HG02852 (cell line): ENCODE measurements around the gene VEPH1.

Experiments used
- ATAC-seq: cut with Tn5 transposase; IDR thresholded peaks from one replicate; pipeline ENCODE4 v1.9.1; 2021; ENCODE audit warnings: mild to moderate bottlenecking, moderate library complexity; ENCODE audit not compliant: unreplicated experiment

VEPH1 gene

GRCh38 chr3:157232141-157232540 lies 271.1 kb downstream of the VEPH1 start:
- ATAC-seq: no peak

- ATAC-seq: no peak
Measured at GRCh38 chr3:157231071-157231470, 272.1 kb downstream of the VEPH1 start.

- peak; percentile 75 for ATAC-seq
Measured at GRCh38 chr3:157226173-157226847, 276.9 kb downstream of the VEPH1 start.

GRCh38 chr3:157225001-157225400 lies 278.2 kb downstream of the VEPH1 start:
- no peak for ATAC-seq

GRCh38 chr3:157220883-157221282 lies 282.3 kb downstream of the VEPH1 start:
- ATAC-seq: no peak

- ATAC-seq: no peak
Measured at GRCh38 chr3:157220211-157220610, 283.0 kb downstream of the VEPH1 start.

- ATAC-seq: no peak
Measured at GRCh38 chr3:157219215-157219614, 284.0 kb downstream of the VEPH1 start.
